Tibial nerve (tissue), 3 donors: ENCODE measurements around the gene POLE2.

ENCODE experiments used
- CTCF ChIP-seq, 5 experiments: fragments of 200-600 bp in 3 of 5; fragments of 450-650 bp in 2 of 5; sonication (generic) in 3 of 5; IDR thresholded peaks; one replicate each; pipeline ENCODE4 v1.5.1; 2016 to 2019; ENCODE audit warnings: antibody characterized with exemption in 5 of 5, mild to moderate bottlenecking in 3 of 5, moderate library complexity in 2 of 5
- POLR2A ChIP-seq, 2 donors: fragments of 450-650 bp; IDR thresholded peaks; one replicate each; pipeline ENCODE4 v1.6.1; 2017; ENCODE audit warnings: antibody characterized with exemption in 2 of 2, mild to moderate bottlenecking in 2 of 2, moderate library complexity in 2 of 2

- TF ChIP-seq CTCF (IDR thresholded peaks at IDR 0.05) (no peak), POLR2A (IDR thresholded peaks at IDR 0.05) (no peak)
These were observed 4.3 kb upstream of the POLE2 start for GRCh38 chr14:49692193-49692757.
